Astrocyte (in vitro differentiated cells and primary cell): ENCODE measurements around the gene LRRC26.

ENCODE experiments used
- CTCF ChIP-seq: IDR thresholded peaks from 2 replicates; pipeline ENCODE4 v1.5.1; 2011; ENCODE audit warnings: low read depth, mild to moderate bottlenecking, inconsistent platforms, low read length, moderate library complexity; ENCODE audit not compliant: insufficient read depth
- EZH2 ChIP-seq: IDR thresholded peaks from 2 replicates; pipeline ENCODE4 v1.6.1; 2012; ENCODE audit warnings: mild to moderate bottlenecking, low read length, inconsistent platforms; ENCODE audit not compliant: insufficient read depth

- TF ChIP-seq EZH2: peak; percentile 56
- no peak for TF ChIP-seq CTCF
These were observed 8.9 kb downstream of the LRRC26 start for GRCh38 chr9:137160716-137161557.
